Right atrium auricular region (tissue), 2 donors: ENCODE measurements around the gene AK3. TPM values are rescaled to one million over a fixed set of nuclear protein-coding genes. Genes with fewer than 3 reads are reported as not detected.
A peak's percentile ranks its signal among the peaks of the same experiment; 100 is the strongest.

Experiments used
- DNase-seq: peaks from one replicate; pipeline ENCODE4 v3.0.0-alpha.2; 2019; ENCODE audit warnings: low spot score
- H3K27ac ChIP-seq, 2 donors: fragments of 200-600 bp; sonication (generic); 1 replicate in 1 of 2; 2 replicates in 1 of 2; pipeline ENCODE4 v1.5.1; 2016 to 2019
- H3K27me3 ChIP-seq, 2 donors: fragments of 200-600 bp; sonication (generic); one replicate each; pipeline versions ENCODE4 v1.5.1 to v1.6.0; 2017 to 2019
- H3K36me3 ChIP-seq: fragments of 200-600 bp; sonication (generic); one replicate; pipeline ENCODE4 v1.5.1; 2016
- H3K4me1 ChIP-seq, 2 donors: fragments of 200-600 bp; sonication (generic); one replicate each; pipeline versions ENCODE4 v1.5.1 to v1.6.0; 2017 to 2019
- H3K4me3 ChIP-seq, 2 donors: fragments of 200-600 bp; sonication (generic); 1 replicate in 1 of 2; 2 replicates in 1 of 2; pipeline ENCODE4 v1.5.1; 2017 to 2019; ENCODE audit warnings: mild to moderate bottlenecking in 1 of 2, moderate library complexity in 1 of 2
- H3K9me3 ChIP-seq, 2 donors: fragments of 200-600 bp; sonication (generic); one replicate each; pipeline ENCODE4 v1.5.1; 2019
- total RNA-seq, 2 donors: library from RNA; depleted of rRNA; stranded (reverse); fragments of >200 nt; gene quantifications; one replicate each; pipeline ENCODE4 v1.1.0, GENCODE V29; 2016
- TF ChIP-seq, protein P1 (sequence below), 2 donors: fragments of 200-600 bp; sonication (generic); IDR thresholded peaks; one replicate each; pipeline ENCODE4 v1.5.1; 2019; ENCODE audit warnings: antibody characterized with exemption in 2 of 2

The AK3 gene
- total RNA-seq, 2 donors from 2014 or later = 109 to 201 TPM

DNA sequence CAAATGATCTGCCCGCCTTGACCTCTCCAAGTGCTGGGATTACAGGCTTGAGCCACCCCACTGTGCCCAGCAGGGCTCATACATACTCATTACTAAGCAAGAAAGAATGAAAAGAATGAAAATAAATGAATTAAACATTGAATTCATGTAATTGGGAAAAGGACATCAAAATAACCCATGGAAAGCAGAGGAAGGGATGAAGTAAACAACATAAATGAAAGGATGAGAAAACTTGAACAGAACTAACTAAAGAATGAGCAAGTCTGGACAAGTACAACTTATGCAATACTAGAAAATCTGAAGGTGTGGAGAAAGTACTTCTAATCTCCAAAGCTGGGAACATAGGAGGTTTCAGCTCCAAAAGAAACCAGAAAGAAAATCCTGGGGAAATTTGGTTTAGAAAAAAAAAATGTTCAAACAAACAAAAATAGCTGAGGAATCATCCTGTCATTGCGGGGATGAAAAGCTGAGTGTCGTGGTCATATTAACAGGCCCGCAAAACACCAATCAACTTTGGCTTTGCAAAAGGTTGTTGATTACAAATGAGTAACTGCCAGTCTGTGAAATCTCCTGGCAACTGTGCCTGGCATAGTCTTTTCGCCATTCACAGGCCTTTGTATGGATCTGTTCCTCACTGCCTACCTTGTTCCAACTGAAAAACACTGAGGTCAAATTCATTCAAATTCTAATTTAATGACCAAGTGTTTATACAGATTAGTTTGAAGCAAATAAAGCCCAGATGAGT lies 2.3 kb upstream of the AK3 start:
- no peak for DNase-seq

DNA sequence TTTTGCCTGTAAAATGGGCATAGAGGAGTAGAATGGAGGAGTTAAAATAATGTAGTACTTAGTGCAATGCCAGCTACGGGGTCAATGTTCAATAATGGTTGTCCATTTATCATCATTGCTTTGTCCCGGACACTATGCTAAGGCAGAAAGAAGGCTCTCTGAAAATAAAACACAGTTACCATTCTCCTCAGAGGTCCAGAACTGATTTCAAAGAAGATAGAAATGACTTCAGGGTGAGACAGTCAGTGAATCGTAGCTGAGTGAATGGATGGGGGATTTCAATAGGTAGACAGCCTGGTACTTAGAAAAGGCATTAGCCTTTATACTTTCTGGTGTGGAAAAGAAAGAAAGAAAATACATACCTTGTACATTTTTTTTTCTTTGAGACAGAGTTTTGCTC lies 1.2 kb upstream of the AK3 start:
- Histone ChIP-seq H3K4me1 (peaks cover 0 to 25% of the 10 kb centered on the region in 2 donors), H3K27ac (peak overlapping the region; percentile 94 to 97), H3K27me3 (no peaks in the 10 kb centered on the region), H3K9me3 (no peaks in the 10 kb centered on the region), H3K36me3 (no peaks in the 10 kb centered on the region), H3K4me3 (peak overlapping the region; percentile 87)
- DNase-seq = no peak
- TF ChIP-seq, protein P1, sequence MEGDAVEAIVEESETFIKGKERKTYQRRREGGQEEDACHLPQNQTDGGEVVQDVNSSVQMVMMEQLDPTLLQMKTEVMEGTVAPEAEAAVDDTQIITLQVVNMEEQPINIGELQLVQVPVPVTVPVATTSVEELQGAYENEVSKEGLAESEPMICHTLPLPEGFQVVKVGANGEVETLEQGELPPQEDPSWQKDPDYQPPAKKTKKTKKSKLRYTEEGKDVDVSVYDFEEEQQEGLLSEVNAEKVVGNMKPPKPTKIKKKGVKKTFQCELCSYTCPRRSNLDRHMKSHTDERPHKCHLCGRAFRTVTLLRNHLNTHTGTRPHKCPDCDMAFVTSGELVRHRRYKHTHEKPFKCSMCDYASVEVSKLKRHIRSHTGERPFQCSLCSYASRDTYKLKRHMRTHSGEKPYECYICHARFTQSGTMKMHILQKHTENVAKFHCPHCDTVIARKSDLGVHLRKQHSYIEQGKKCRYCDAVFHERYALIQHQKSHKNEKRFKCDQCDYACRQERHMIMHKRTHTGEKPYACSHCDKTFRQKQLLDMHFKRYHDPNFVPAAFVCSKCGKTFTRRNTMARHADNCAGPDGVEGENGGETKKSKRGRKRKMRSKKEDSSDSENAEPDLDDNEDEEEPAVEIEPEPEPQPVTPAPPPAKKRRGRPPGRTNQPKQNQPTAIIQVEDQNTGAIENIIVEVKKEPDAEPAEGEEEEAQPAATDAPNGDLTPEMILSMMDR (IDR thresholded peaks at IDR 0.05) = no peak

More for the DNA sequence above, 2.3 kb upstream of the AK3 start:
- no peak overlapping the region for H3K4me3 ChIP-seq
- H3K27me3 ChIP-seq = no peaks in the 10 kb centered on the region
- H3K36me3 ChIP-seq = no peaks in the 10 kb centered on the region
- H3K4me1 ChIP-seq = peaks cover 0 to 21% of the 10 kb centered on the region in 2 donors
- TF ChIP-seq, protein P1 (IDR thresholded peaks at IDR 0.05) = no peak
- peak overlapping the region in 1 of 2 donors; percentile 42 for H3K27ac ChIP-seq
- H3K9me3 ChIP-seq = no peaks in the 10 kb centered on the region

DNA sequence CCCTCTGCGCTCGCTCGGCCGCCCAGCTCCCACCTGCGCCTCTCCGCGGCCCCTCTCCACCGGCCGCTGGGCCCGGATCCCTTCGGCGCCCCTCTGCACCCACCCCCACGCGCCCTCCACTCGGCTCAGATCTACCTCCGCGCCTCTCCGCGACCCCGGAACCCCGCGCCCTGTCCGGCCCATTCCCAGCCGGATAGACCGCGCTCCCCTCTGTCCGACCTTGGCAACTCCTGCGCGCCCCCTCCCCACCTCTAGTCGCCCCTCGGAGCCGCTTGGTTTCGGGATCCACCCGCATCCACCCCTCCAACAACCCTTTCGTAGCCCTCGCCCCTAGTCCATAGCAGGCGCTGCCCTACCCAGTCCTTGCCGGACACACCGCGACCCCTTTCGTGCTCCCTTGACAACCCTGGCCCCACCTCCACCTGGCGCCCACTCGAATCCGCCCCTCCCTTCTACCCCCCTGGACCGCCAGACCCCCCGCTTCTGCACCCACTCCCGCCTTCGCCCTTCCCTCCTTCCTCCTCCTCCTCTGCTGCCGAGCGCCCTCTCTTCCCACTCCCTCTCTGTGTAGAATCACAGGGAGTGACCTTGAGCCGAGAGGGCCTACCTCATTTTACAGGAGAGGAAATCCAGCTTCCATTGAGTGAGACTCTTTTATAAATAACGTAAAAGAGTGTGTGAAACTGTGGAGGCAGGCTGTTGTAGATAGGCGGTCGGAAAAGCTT lies 525 bp upstream of the AK3 start:
- H3K4me1 ChIP-seq = peaks cover 0 to 25% of the 10 kb centered on the region in 2 donors
- H3K4me3 ChIP-seq = peak overlapping the region; percentile 87
- H3K27me3 ChIP-seq = no peaks in the 10 kb centered on the region
- H3K27ac ChIP-seq = peak overlapping the region; percentile 94 to 97
- TF ChIP-seq, protein P1 (IDR thresholded peaks at IDR 0.05) = no peak
- no peak for DNase-seq
- H3K36me3 ChIP-seq = no peaks in the 10 kb centered on the region
- no peaks in the 10 kb centered on the region for H3K9me3 ChIP-seq

DNA sequence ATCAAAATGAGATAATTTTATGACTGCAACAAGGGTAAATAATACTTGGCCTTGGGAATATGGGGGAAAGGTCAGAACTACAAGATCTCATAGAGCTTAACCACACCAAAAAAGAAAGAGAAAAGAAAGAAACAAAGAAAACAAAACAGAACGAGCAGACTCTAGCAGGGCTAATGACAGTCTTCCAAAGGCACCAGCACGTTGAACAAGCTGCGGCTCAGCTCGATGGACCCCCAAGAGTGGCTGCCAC lies 689 bp downstream of the AK3 start:
- H3K9me3 ChIP-seq = no peaks in the 10 kb centered on the region
- no peak for DNase-seq
- H3K4me3 ChIP-seq = peak overlapping the region; percentile 87
- H3K36me3 ChIP-seq = no peaks in the 10 kb centered on the region
- TF ChIP-seq, protein P1 (IDR thresholded peaks at IDR 0.05) = no peak
- peak overlapping the region; percentile 94 to 97 for H3K27ac ChIP-seq
- peaks cover 0 to 25% of the 10 kb centered on the region in 2 donors for H3K4me1 ChIP-seq
- no peaks in the 10 kb centered on the region for H3K27me3 ChIP-seq

DNA sequence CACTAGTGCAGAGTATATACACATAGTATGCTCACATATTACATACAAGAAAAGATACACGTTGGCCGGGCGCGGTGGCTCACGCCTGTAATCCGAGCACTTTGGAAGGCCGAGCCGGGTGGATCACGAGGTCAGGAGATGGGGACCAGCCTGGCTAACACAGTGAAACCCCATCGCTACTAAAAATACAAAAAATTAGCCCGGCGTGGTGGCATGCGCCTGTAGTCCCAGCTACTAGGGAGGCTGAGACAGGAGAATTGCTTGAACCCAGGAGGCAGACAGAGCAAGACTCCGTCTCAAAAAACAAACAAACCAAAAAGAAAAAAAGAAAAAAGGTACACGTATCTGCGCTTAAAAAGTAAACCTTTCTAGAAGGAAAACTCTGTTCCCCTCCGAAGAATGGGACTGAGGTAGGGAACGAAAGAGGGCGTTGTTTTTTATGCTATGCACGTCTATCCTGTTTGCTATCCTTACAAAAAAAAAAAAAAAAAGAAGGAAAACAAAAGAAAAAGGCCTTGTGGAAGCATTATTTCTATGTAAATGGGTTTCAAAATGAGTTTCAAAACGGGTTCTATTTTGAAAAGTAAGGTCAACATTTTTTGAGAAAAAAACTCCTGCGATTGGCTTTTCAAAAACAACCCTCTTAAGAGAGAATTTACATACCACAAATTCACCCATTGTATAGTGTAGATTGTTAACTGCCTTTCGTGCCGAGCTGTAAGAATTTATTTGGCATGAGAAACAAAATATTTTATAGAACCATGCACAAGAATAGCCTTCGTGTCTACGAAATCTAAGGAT lies 1.2 kb downstream of the AK3 start:
- DNase-seq = no peak
- Histone ChIP-seq H3K4me1 (peaks cover 0 to 25% of the 10 kb centered on the region in 2 donors), H3K9me3 (no peaks in the 10 kb centered on the region), H3K4me3 (peak overlapping the region; percentile 87), H3K36me3 (no peaks in the 10 kb centered on the region), H3K27me3 (no peaks in the 10 kb centered on the region), H3K27ac (peak overlapping the region; percentile 94 to 97)
- TF ChIP-seq, protein P1 (IDR thresholded peaks at IDR 0.05) = no peak
